Testis (tissue), 2 donors: ENCODE measurements around the gene ADTRP.

Source experiments
- CTCF ChIP-seq, 3 experiments: fragments of 450-650 bp in 2 of 3; fragments of 200-600 bp in 1 of 3; sonication (generic) in 1 of 3; IDR thresholded peaks; one replicate each; pipeline ENCODE4 v1.5.1; 2016 to 2019; ENCODE audit warnings: antibody characterized with exemption in 3 of 3, mild to moderate bottlenecking in 2 of 3, moderate library complexity in 1 of 3
- POLR2A ChIP-seq: fragments of 450-650 bp; IDR thresholded peaks from one replicate; pipeline ENCODE4 v1.6.1; 2017; ENCODE audit warnings: antibody characterized with exemption, mild to moderate bottlenecking, moderate library complexity

GRCh38 chr6:11775791-11776409, 2.7 kb downstream of the ADTRP start:
- TF ChIP-seq CTCF (IDR thresholded peaks at IDR 0.05) (no peak), POLR2A (no peak)
